ENCODE results near the gene HTR6.

DNA sequence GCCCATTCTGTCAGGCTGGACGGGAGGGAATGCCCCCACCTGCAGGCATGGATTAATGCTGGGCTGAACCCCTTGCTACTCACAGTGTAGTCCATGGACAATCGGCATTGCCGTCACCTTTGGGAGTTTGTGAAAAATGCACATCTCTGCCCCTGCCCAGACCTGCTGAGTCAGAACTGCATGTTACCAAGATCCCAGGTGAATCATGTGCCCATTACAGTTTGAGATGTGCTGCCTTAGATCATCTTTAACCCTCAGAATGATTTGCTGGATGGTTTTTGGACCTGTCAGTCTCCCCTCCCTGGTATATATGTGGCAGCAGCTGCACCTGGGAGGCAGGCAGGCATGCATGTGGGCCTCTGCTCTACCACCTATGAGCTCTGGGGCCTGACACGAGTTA is 15.0 kb downstream of the HTR6 start:
- TF ChIP-seq CEBPB (IDR thresholded peaks at IDR 0.05; ENCODE audit: low read depth, low read length) (no peak), CTCF (conservative IDR thresholded peaks at IDR 0.05; ENCODE audit: low read depth, low read length) (no peak), RAD21 (IDR thresholded peaks at IDR 0.05; ENCODE audit: low read length) (no peak), POLR2A (IDR thresholded peaks at IDR 0.05; ENCODE audit: low read depth, low read length) (no peak), USF2 (IDR thresholded peaks at IDR 0.05; ENCODE audit: low read depth, low read length) (no peak), MAFK (IDR thresholded peaks at IDR 0.05; ENCODE audit: low read depth, low read length) (no peak), RCOR1 (IDR thresholded peaks at IDR 0.05; ENCODE audit: insufficient replicate concordance, low read length) (no peak), RFX5 (IDR thresholded peaks at IDR 0.05; ENCODE audit: low read depth, low read length) (no peak), MXI1 (IDR thresholded peaks at IDR 0.05; ENCODE audit: borderline replicate concordance, low read depth, low read length) (no peak), SMC3 (IDR thresholded peaks at IDR 0.05; ENCODE audit: low read depth, low read length) (no peak), BHLHE40 (IDR thresholded peaks at IDR 0.05; ENCODE audit: low read depth, low read length) (no peak), NFE2L2 (IDR thresholded peaks at IDR 0.05; ENCODE audit: low read depth, low read length) (no peak), CHD1 (IDR thresholded peaks at IDR 0.05; ENCODE audit: low read depth, low read length) (no peak)
- TF ChIP-seq, protein P1, sequence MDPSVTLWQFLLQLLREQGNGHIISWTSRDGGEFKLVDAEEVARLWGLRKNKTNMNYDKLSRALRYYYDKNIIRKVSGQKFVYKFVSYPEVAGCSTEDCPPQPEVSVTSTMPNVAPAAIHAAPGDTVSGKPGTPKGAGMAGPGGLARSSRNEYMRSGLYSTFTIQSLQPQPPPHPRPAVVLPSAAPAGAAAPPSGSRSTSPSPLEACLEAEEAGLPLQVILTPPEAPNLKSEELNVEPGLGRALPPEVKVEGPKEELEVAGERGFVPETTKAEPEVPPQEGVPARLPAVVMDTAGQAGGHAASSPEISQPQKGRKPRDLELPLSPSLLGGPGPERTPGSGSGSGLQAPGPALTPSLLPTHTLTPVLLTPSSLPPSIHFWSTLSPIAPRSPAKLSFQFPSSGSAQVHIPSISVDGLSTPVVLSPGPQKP (IDR thresholded peaks at IDR 0.05; ENCODE audit: borderline replicate concordance, low read depth, low read length) = no peak
